Activated naive CD4-positive, alpha-beta T cell treated with anti-CD3 and anti-CD28 coated beads, Interleukin-2, amount 10 ng/mL, durations not matched to agents 7 days and 5 days (primary cell): Measurements from ENCODE around the gene HOXA1.

Source experiments
- CTCF ChIA-PET: fragments of 350-600 bp; sonication (Branson Sonifier 250); formaldehyde crosslinking; loops from one replicate; lab custom pipeline; 2021; ENCODE audit warnings: antibody characterized with exemption; lab: Charles Lee
- DNase-seq: peaks from one replicate; pipeline ENCODE4 v3.0.0-alpha.2; 2020
- H3K27ac Mint-ChIP-seq: one replicate; pipeline ENCODE4 v1.8.0; 2021; ENCODE audit warnings: mild to moderate bottlenecking, moderate library complexity, mixed read lengths
- H3K27me3 Mint-ChIP-seq: one replicate; pipeline ENCODE4 v1.8.0; 2021; ENCODE audit warnings: mild to moderate bottlenecking, mixed read lengths
- H3K36me3 Mint-ChIP-seq: one replicate; pipeline ENCODE4 v1.8.0; 2021; ENCODE audit warnings: mixed read lengths
- H3K4me1 Mint-ChIP-seq: one replicate; pipeline ENCODE4 v1.8.0; 2021; ENCODE audit warnings: mixed read lengths
- H3K4me3 Mint-ChIP-seq: one replicate; pipeline ENCODE4 v1.8.0; 2021; ENCODE audit warnings: mild to moderate bottlenecking, moderate library complexity, mixed read lengths
- H3K9me3 Mint-ChIP-seq: one replicate; pipeline ENCODE4 v1.8.0; 2021; ENCODE audit warnings: mixed read lengths

Gene HOXA1

GRCh38 chr7:27115221-27116026 is 19.6 kb upstream of the HOXA1 start:
- no peak overlapping the region for H3K4me3 Mint-ChIP-seq
- no peak for DNase-seq
- H3K27me3 Mint-ChIP-seq: peaks cover 14% of the 10 kb centered on the region
- H3K9me3 Mint-ChIP-seq: no peaks in the 10 kb centered on the region
- CTCF ChIA-PET: no interaction called here
- no peaks in the 10 kb centered on the region for H3K4me1 Mint-ChIP-seq
- no peak overlapping the region for H3K27ac Mint-ChIP-seq
- H3K36me3 Mint-ChIP-seq: no peaks in the 10 kb centered on the region

- Mint-ChIP-seq H3K9me3 (no peaks in the 10 kb centered on the region), H3K4me1 (no peaks in the 10 kb centered on the region), H3K4me3 (no peak overlapping the region), H3K36me3 (no peaks in the 10 kb centered on the region), H3K27ac (no peak overlapping the region), H3K27me3 (peaks cover 14% of the 10 kb centered on the region)
- CTCF ChIA-PET: no interaction called here
- no peak for DNase-seq
These were observed 19.1 kb upstream of the HOXA1 start for GRCh38 chr7:27114881-27115220.

GRCh38 chr7:27113991-27114769 is 18.4 kb upstream of the HOXA1 start:
- H3K36me3 Mint-ChIP-seq: no peaks in the 10 kb centered on the region
- H3K27ac Mint-ChIP-seq: no peak overlapping the region
- no peak for DNase-seq
- no peaks in the 10 kb centered on the region for H3K9me3 Mint-ChIP-seq
- H3K4me1 Mint-ChIP-seq: no peaks in the 10 kb centered on the region
- peaks cover 14% of the 10 kb centered on the region for H3K27me3 Mint-ChIP-seq
- CTCF ChIA-PET: no interaction called here
- H3K4me3 Mint-ChIP-seq: no peak overlapping the region

- H3K27ac Mint-ChIP-seq: no peak overlapping the region
- no peaks in the 10 kb centered on the region for H3K36me3 Mint-ChIP-seq
- H3K9me3 Mint-ChIP-seq: no peaks in the 10 kb centered on the region
- DNase-seq: no peak
- CTCF ChIA-PET: no interaction called here
- H3K4me1 Mint-ChIP-seq: no peaks in the 10 kb centered on the region
- H3K4me3 Mint-ChIP-seq: no peak overlapping the region
- H3K27me3 Mint-ChIP-seq: peaks cover 14% of the 10 kb centered on the region
These were observed 17.5 kb upstream of the HOXA1 start for GRCh38 chr7:27112955-27113949.

GRCh38 chr7:27112361-27112760 is 16.6 kb upstream of the HOXA1 start:
- H3K4me3 Mint-ChIP-seq: no peak overlapping the region
- CTCF ChIA-PET: no interaction called here
- no peaks in the 10 kb centered on the region for H3K4me1 Mint-ChIP-seq
- H3K27me3 Mint-ChIP-seq: peaks cover 14% of the 10 kb centered on the region
- H3K36me3 Mint-ChIP-seq: no peaks in the 10 kb centered on the region
- no peaks in the 10 kb centered on the region for H3K9me3 Mint-ChIP-seq
- no peak overlapping the region for H3K27ac Mint-ChIP-seq
- no peak for DNase-seq

GRCh38 chr7:27111751-27112277 is 16.0 kb upstream of the HOXA1 start:
- Mint-ChIP-seq H3K4me3 (no peak overlapping the region), H3K9me3 (no peaks in the 10 kb centered on the region), H3K27ac (no peak overlapping the region), H3K4me1 (no peaks in the 10 kb centered on the region), H3K27me3 (peaks cover 14% of the 10 kb centered on the region), H3K36me3 (no peaks in the 10 kb centered on the region)
- CTCF ChIA-PET: no interaction called here
- DNase-seq: no peak

- no peaks in the 10 kb centered on the region for H3K4me1 Mint-ChIP-seq
- H3K4me3 Mint-ChIP-seq: no peak overlapping the region
- no peak overlapping the region for H3K27ac Mint-ChIP-seq
- H3K36me3 Mint-ChIP-seq: no peaks in the 10 kb centered on the region
- CTCF ChIA-PET: no interaction called here
- peaks cover 17% of the 10 kb centered on the region for H3K27me3 Mint-ChIP-seq
- no peaks in the 10 kb centered on the region for H3K9me3 Mint-ChIP-seq
- no peak for DNase-seq
These were observed 15.4 kb upstream of the HOXA1 start for GRCh38 chr7:27111042-27111750.

GRCh38 chr7:27110186-27111031 is 14.6 kb upstream of the HOXA1 start:
- DNase-seq: no peak
- no peak overlapping the region for H3K4me3 Mint-ChIP-seq

GRCh38 chr7:27109466-27110185 is 13.8 kb upstream of the HOXA1 start:
- H3K27me3 Mint-ChIP-seq: peaks cover 26% of the 10 kb centered on the region
- H3K4me3 Mint-ChIP-seq: no peak overlapping the region
- H3K9me3 Mint-ChIP-seq: no peaks in the 10 kb centered on the region
- CTCF ChIA-PET: no interaction called here
- no peak for DNase-seq
- H3K36me3 Mint-ChIP-seq: no peaks in the 10 kb centered on the region
- no peaks in the 10 kb centered on the region for H3K4me1 Mint-ChIP-seq
- no peak overlapping the region for H3K27ac Mint-ChIP-seq

More at GRCh38 chr7:27110186-27111031, 14.6 kb upstream of the HOXA1 start:
- no peaks in the 10 kb centered on the region for H3K9me3 Mint-ChIP-seq
- no peaks in the 10 kb centered on the region for H3K4me1 Mint-ChIP-seq
- peaks cover 19% of the 10 kb centered on the region for H3K27me3 Mint-ChIP-seq
- no peaks in the 10 kb centered on the region for H3K36me3 Mint-ChIP-seq
- CTCF ChIA-PET: no interaction called here
- H3K27ac Mint-ChIP-seq: no peak overlapping the region

GRCh38 chr7:27108390-27109127 is 12.8 kb upstream of the HOXA1 start:
- Mint-ChIP-seq H3K4me3 (no peak overlapping the region), H3K4me1 (no peaks in the 10 kb centered on the region), H3K27me3 (peaks cover 37% of the 10 kb centered on the region), H3K36me3 (no peaks in the 10 kb centered on the region), H3K9me3 (no peaks in the 10 kb centered on the region), H3K27ac (no peak overlapping the region)
- CTCF ChIA-PET: no interaction called here
- DNase-seq: no peak

- no peak overlapping the region for H3K4me3 Mint-ChIP-seq
- peaks cover 46% of the 10 kb centered on the region for H3K27me3 Mint-ChIP-seq
- H3K4me1 Mint-ChIP-seq: peaks cover 3% of the 10 kb centered on the region
- CTCF ChIA-PET: no interaction called here
- no peaks in the 10 kb centered on the region for H3K9me3 Mint-ChIP-seq
- no peak overlapping the region for H3K27ac Mint-ChIP-seq
- DNase-seq: no peak
- H3K36me3 Mint-ChIP-seq: no peaks in the 10 kb centered on the region
These were observed 11.9 kb upstream of the HOXA1 start for GRCh38 chr7:27107391-27108381.
